Loucy (cell line): ENCODE results near the gene PRDM7.
"Not testable (repeated sequence)": the region's sequence is repeated elsewhere in the genome, so short reads cannot be mapped to it uniquely, and the experiment has no call there.

ENCODE experiments used
- H2AFZ ChIP-seq: fragments of 200-600 bp; sonication (generic); 2 replicates; pipeline ENCODE4 v1.6.0; 2016; ENCODE audit warnings: antibody characterized with exemption, mild to moderate bottlenecking, low read length, moderate library complexity
- H3F3A ChIP-seq: fragments of 200-600 bp; 2 replicates; pipeline ENCODE4 v1.6.0; 2016; ENCODE audit warnings: antibody characterized with exemption, low read depth, mild to moderate bottlenecking
- H3K27me3 ChIP-seq: fragments of 200-600 bp; sonication (generic); 2 replicates; pipeline ENCODE4 v1.6.1; 2014; ENCODE audit warnings: low read length, mild to moderate bottlenecking; ENCODE audit not compliant: insufficient read depth, poor library complexity, severe bottlenecking
- H3K36me3 ChIP-seq: fragments of 200-600 bp; sonication (generic); 2 replicates; pipeline ENCODE4 v1.6.1; 2016; ENCODE audit warnings: low read length; ENCODE audit not compliant: insufficient read depth
- H3K4me1 ChIP-seq: fragments of 200-600 bp; sonication (generic); 2 replicates; pipeline ENCODE4 v1.5.1; 2014; ENCODE audit warnings: low read length, mild to moderate bottlenecking; ENCODE audit not compliant: insufficient read depth, poor library complexity, severe bottlenecking
- H3K4me2 ChIP-seq: fragments of 200-600 bp; sonication (generic); 2 replicates; pipeline ENCODE4 v1.6.0; 2014; ENCODE audit warnings: antibody characterized with exemption, low read length, low read depth, mild to moderate bottlenecking; ENCODE audit not compliant: poor library complexity, severe bottlenecking
- H3K4me3 ChIP-seq: fragments of 200-600 bp; sonication (generic); 2 replicates; pipeline ENCODE4 v1.5.1; 2014; ENCODE audit warnings: low read length, mild to moderate bottlenecking, mixed read lengths; ENCODE audit not compliant: poor library complexity, severe bottlenecking
- H3K79me2 ChIP-seq: fragments of 200-600 bp; sonication (generic); 2 replicates; pipeline ENCODE4 v1.6.1; 2014; ENCODE audit warnings: low read length; ENCODE audit not compliant: insufficient read depth
- H3K9ac ChIP-seq: fragments of 200-600 bp; sonication (generic); 2 replicates; pipeline ENCODE4 v1.6.0; 2014; ENCODE audit warnings: mild to moderate bottlenecking, low read depth, low read length, moderate library complexity; ENCODE audit not compliant: poor library complexity, severe bottlenecking
- H3K9me2 ChIP-seq: fragments of 200-600 bp; sonication (generic); replicated peaks from 2 replicates; pipeline ENCODE4 v1.6.1; 2016; ENCODE audit warnings: low read depth, low read length, mixed read lengths
- H3K9me3 ChIP-seq: fragments of 200-600 bp; sonication (generic); 2 replicates; pipeline ENCODE4 v1.6.1; 2014; ENCODE audit warnings: mild to moderate bottlenecking, antibody characterized with exemption, low read length, low read depth; ENCODE audit not compliant: insufficient read depth
- H4K20me1 ChIP-seq: fragments of 200-600 bp; sonication (generic); 2 replicates; pipeline ENCODE4 v1.6.0; 2014; ENCODE audit warnings: antibody characterized with exemption, low read length, mild to moderate bottlenecking; ENCODE audit not compliant: insufficient read depth, poor library complexity, severe bottlenecking
- EZH2phosphoT487 ChIP-seq: fragments of 200-600 bp; IDR thresholded peaks from 2 replicates; pipeline ENCODE4 v1.6.1; 2018; ENCODE audit warnings: antibody characterized with exemption, mild to moderate bottlenecking, moderate library complexity, borderline replicate concordance
- TF ChIP-seq, protein P1 (sequence below): fragments of 200-600 bp; sonication (generic); conservative IDR thresholded peaks from 2 replicates; pipeline ENCODE4 v1.5.1; 2014; ENCODE audit warnings: mild to moderate bottlenecking, antibody characterized with exemption, low read length

The PRDM7 gene

DNA sequence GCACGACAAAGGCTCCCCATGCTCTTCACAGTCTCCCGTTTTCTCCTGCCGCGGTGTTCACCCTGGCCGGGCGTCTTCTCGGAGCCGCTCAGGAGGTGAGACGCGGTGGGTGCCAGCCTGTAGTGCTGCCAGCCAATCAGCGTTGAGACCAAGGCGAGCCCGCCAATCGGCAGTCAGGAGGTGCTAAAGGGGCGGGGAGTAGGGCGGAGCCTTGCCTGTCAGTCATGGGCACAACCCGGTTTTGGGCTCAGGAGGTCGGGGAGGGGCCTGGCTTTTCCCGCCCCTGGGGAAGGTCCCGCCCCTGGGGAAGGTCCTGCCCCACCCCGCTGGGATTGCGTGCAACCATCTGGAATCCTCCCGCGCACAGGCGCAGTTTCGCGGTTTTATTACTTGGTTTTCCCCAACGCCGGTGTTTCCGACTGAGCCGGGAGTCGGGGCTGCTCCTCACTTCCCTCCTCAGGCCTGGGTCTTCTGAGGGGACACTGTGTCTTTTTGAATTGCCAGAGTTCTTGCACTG, at the start of gene PRDM7:
TSS of gene PRDM7 (minus strand) at position 92 of the 517 bp plus-strand sequence. CDS start 1,421 bp downstream, outside the sequence.
- H3K9me2 ChIP-seq: no peaks in the 10 kb centered on the region
- no peaks in the 10 kb centered on the region for H3F3A ChIP-seq
- H2AFZ ChIP-seq: peak within 1 kb of the TSS; percentile 95
- no peaks in the 10 kb centered on the region for H3K79me2 ChIP-seq
- peaks cover 5% of the 10 kb centered on the region for H3K4me1 ChIP-seq
- no peaks in the 10 kb centered on the region for H3K27me3 ChIP-seq
- peak within 1 kb of the TSS; percentile 70 for H3K9ac ChIP-seq
- H3K4me2 ChIP-seq: peak within 1 kb of the TSS; percentile 90
- no peak for TF ChIP-seq EZH2phosphoT487
- TF ChIP-seq, protein P1, sequence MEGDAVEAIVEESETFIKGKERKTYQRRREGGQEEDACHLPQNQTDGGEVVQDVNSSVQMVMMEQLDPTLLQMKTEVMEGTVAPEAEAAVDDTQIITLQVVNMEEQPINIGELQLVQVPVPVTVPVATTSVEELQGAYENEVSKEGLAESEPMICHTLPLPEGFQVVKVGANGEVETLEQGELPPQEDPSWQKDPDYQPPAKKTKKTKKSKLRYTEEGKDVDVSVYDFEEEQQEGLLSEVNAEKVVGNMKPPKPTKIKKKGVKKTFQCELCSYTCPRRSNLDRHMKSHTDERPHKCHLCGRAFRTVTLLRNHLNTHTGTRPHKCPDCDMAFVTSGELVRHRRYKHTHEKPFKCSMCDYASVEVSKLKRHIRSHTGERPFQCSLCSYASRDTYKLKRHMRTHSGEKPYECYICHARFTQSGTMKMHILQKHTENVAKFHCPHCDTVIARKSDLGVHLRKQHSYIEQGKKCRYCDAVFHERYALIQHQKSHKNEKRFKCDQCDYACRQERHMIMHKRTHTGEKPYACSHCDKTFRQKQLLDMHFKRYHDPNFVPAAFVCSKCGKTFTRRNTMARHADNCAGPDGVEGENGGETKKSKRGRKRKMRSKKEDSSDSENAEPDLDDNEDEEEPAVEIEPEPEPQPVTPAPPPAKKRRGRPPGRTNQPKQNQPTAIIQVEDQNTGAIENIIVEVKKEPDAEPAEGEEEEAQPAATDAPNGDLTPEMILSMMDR: no peak
- peak within 1 kb of the TSS; percentile 79 for H3K4me3 ChIP-seq
- no peaks in the 10 kb centered on the region for H3K9me3 ChIP-seq
- no peaks in the 10 kb centered on the region for H4K20me1 ChIP-seq
- H3K36me3 ChIP-seq: no peaks in the 10 kb centered on the region

DNA sequence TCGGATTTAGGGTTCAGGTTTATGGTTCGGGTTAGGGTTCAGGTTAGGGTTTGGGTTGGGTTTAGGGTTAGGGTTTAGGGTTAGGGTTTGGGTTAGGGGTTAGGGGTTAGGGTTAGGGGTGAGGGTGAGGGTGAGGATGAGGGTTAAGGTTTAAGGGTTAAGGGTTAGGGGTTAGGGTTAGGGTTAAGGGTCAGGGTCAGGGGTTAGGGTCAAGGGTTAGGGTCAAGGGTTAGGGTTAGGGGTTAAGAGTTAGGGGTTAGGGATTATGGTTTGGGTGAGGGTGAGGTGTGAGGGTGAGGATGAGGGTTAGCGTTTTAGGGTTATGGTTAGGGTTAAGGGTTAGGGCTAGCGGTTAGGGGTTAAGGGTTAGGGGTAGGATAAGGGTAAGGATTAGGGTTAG, 44.7 kb upstream of the PRDM7 start:
- H3K9me2 ChIP-seq, H3K4me3 ChIP-seq, H4K20me1 ChIP-seq, H3K4me1 ChIP-seq, H3K27me3 ChIP-seq, H3F3A ChIP-seq, H3K36me3 ChIP-seq, H3K4me2 ChIP-seq, H2AFZ ChIP-seq, H3K9ac ChIP-seq, H3K79me2 ChIP-seq, H3K9me3 ChIP-seq: not testable (repeated sequence)

DNA sequence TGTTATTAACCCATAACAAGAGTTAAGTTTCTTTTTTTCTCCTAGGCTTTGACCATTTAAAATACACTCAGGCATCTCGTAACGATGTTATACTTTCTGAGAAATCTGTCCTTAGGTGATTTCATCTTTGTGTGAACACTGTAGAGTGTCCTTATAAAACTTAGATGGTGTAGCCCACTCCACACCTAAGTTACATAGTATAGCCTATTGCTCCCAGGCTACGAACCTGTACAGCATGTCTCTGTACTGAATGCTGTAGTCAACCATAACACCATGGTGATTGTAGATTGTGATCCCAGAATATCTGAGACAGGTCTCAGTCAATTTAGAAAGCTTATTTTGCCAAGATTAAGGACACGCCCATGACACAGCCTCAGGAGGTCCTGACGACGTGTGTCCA, 30.5 kb upstream of the PRDM7 start:
- H3K4me1 ChIP-seq, H3K9ac ChIP-seq, H3K9me3 ChIP-seq, H2AFZ ChIP-seq, H3K36me3 ChIP-seq, H3K9me2 ChIP-seq, H3K27me3 ChIP-seq, H3F3A ChIP-seq, H3K4me2 ChIP-seq, H3K4me3 ChIP-seq, H3K79me2 ChIP-seq, H4K20me1 ChIP-seq: not testable (repeated sequence)

DNA sequence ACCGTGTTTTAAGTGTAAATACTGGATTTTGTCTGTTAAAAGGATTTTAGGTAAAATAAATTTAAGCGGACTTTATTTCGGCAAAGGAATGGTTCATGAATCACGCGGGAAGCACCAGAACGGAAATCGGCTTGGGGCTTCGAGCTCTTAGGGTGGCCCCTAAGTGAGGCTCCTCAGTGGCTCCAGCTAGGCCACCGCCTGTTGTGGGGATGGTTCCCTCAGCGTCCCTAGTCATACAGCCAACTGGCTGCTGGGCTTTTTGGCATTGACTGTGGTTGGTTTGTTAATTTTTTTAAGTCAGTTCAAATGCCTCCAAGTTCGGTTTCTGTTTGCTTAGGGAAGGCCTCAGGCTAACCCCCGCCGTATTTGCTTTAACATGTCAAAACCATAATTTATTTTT, 29.9 kb upstream of the PRDM7 start:
- not testable (repeated sequence) for H3K79me2 ChIP-seq, H3F3A ChIP-seq, H2AFZ ChIP-seq, H3K27me3 ChIP-seq, H3K4me1 ChIP-seq, H3K9ac ChIP-seq, H3K4me2 ChIP-seq, H4K20me1 ChIP-seq, H3K4me3 ChIP-seq, H3K36me3 ChIP-seq, H3K9me2 ChIP-seq, H3K9me3 ChIP-seq

DNA sequence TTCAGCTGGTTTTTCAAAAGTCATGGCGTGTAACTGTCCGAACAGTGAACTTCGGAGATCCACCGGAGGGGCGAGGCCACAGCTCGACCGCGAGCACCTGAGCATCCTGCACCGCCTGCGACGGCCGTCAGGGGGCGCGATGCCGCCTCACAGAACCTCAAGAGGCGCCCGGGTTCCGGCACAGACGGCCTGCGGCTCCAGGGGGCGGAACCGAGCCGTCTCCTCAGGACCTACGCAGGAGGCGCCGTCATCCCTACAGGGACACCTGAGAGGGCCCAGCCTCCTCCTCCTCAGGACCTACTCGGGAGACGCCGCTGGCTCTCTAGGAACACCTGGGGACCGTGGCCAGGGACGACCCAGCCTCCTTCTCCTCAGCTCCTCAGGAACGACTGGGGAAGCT, 29.1 kb upstream of the PRDM7 start:
- H3K4me1 ChIP-seq, H3F3A ChIP-seq, H4K20me1 ChIP-seq, H3K4me2 ChIP-seq, H3K9me3 ChIP-seq, H3K9me2 ChIP-seq, H3K79me2 ChIP-seq, H3K4me3 ChIP-seq, H2AFZ ChIP-seq, H3K9ac ChIP-seq, H3K36me3 ChIP-seq, H3K27me3 ChIP-seq: not testable (repeated sequence)

DNA sequence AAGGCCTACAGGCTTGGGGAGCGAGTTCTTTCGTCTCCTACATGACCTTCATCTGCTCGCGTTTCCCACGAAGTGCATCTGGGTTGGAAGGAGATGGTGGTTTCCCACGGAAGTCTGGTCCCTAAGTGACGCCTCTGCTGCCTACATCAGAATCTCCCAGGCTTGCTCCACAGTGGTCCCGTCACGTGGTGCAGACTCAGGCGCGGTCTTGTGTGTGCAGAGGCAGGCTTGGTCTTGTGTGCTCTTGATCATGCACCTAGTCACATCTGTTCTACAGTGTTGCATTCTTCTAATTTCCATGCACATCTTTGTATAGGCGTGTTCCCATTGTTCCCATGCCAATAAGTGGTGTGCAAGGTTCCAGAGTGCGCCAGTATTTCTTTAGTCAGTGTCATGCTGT, 27.6 kb upstream of the PRDM7 start:
- H3K9me3 ChIP-seq, H3K36me3 ChIP-seq, H3K4me1 ChIP-seq, H4K20me1 ChIP-seq, H3K4me2 ChIP-seq, H3F3A ChIP-seq, H3K79me2 ChIP-seq, H3K9me2 ChIP-seq, H3K4me3 ChIP-seq, H2AFZ ChIP-seq, H3K27me3 ChIP-seq, H3K9ac ChIP-seq: not testable (repeated sequence)
